ENCODE measurements around the gene APOA5. TPM values are rescaled to one million over a fixed set of nuclear protein-coding genes. Genes with fewer than 3 reads are reported as not detected.

APOA5 gene
- total and polyA plus RNA-seq, 4 donors, result 0.22 to 0.77 (median 0.31) TPM; not detected in 1

DNA sequence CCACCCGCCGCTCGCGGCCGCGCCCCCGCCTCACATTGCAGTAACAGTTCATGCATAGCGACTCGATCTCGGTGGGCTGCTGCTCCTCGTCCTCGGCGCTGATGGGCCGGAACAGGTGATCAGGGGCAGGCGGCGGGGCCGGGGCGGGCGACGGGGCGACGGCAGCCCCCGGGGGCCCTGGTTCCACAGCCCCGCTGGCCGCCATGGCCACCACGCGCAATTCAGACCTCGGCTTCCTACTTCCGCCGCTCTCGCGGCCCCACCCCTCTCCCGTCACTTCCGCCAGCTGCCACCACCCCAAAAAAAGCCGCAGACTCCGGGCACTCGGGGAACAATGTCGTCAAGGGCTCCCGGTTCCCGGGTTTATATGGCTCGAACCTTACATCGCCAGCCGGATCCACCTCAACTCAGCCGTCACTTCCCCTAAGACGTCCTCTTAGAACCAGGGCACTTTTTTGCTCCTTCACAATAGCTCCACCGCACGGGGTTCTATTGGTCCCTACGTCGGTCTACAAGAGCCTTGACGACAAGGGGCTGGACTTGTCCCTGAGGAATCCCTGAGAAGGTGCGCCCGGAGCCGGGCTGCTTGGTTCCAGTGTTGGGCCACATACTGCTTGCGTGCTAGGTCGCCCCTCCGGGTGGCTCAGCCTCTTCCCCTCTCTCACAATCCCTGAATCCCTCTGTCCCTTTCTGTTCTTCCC lies 3.7 kb downstream of the APOA5 start, which contains the start of gene ZPR1:
TSS of gene ZPR1 (minus strand) at position 238 of the 701 bp plus-strand sequence. CDS start at position 205, 33 bp downstream.
- no peaks in the 10 kb centered on the region for H3K27me3 ChIP-seq (ENCODE audit: control insufficient read depth in 3 of 3, insufficient read depth in 3 of 3, low read length in 2 of 3)
- H3K9ac ChIP-seq (ENCODE audit: insufficient read depth in 1 of 2, low read length in 2 of 2), result peak within 1 kb of the TSS; percentile 78 to 88
- H3K36me3 ChIP-seq (ENCODE audit: control insufficient read depth in 4 of 4, insufficient read depth in 4 of 4, low read length in 4 of 4), result peaks cover 17 to 36% (median 27%) of the 10 kb centered on the region in 4 donors
- peak within 1 kb of the TSS; percentile 82 for H3K4me3 ChIP-seq
- DNase-seq, result peak; percentile 83 to 88 (median 88)
- H3K9me3 ChIP-seq (ENCODE audit: control insufficient read depth in 4 of 4, insufficient read depth in 3 of 4, low read length in 3 of 4), result no peaks in the 10 kb centered on the region
- 1% methylated on average over 56 of the region's 56 CpGs for WGBS, 2 donors
- TF ChIP-seq CTCF (IDR thresholded peaks at IDR 0.05; ENCODE audit: control extremely low read depth, extremely low read depth), result no peak
- ATAC-seq (ENCODE audit: insufficient read depth, low FRiP score), result peak; percentile 88
- peaks cover 5 to 30% (median 9%) of the 10 kb centered on the region in 5 donors for H3K4me1 ChIP-seq (ENCODE audit: control insufficient read depth in 5 of 5, insufficient read depth in 5 of 5, low read length in 5 of 5)
- H3K27ac ChIP-seq (ENCODE audit: low read depth in 1 of 2, low read length in 1 of 2), result peak within 1 kb of the TSS; percentile 68 to 82

DNA sequence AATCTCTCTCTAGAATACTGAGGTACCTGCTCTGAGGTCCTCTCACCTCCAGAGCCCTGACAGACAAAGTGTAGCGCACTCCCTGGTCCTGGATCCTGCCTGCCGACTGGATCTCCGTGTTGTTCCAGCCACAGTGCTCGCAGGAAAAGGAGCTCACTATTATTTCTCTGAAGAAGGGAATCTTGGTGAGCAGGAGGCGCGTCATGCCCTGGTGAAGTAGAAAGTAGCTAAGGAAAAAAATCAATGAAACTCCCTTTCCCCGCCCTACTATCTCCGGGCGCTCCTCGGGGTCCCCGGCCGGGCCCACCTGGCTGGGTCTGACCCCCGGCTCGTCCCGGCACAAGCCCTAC lies 4.3 kb downstream of the APOA5 start:
- peak overlapping the region; percentile 82 for H3K4me3 ChIP-seq
- no peaks in the 10 kb centered on the region for H3K27me3 ChIP-seq (ENCODE audit: control insufficient read depth in 3 of 3, insufficient read depth in 3 of 3, low read length in 2 of 3)
- TF ChIP-seq CTCF (IDR thresholded peaks at IDR 0.05; ENCODE audit: control extremely low read depth, extremely low read depth), result no peak
- H3K4me1 ChIP-seq (ENCODE audit: control insufficient read depth in 5 of 5, insufficient read depth in 5 of 5, low read length in 5 of 5), result peaks cover 5 to 28% (median 9%) of the 10 kb centered on the region in 5 donors
- peaks cover 21 to 39% (median 31%) of the 10 kb centered on the region in 4 donors for H3K36me3 ChIP-seq (ENCODE audit: control insufficient read depth in 4 of 4, insufficient read depth in 4 of 4, low read length in 4 of 4)
- peak in 1 of 3 donors; percentile 21 for DNase-seq
- peak overlapping the region; percentile 68 to 82 for H3K27ac ChIP-seq (ENCODE audit: low read depth in 1 of 2, low read length in 1 of 2)
- 0 to 1% methylated on average over 15 of the region's 15 CpGs for WGBS, 2 donors
- ATAC-seq (ENCODE audit: insufficient read depth, low FRiP score), result no peak
- H3K9ac ChIP-seq (ENCODE audit: insufficient read depth in 1 of 2, low read length in 2 of 2), result peak overlapping the region; percentile 7 to 76
- no peaks in the 10 kb centered on the region for H3K9me3 ChIP-seq (ENCODE audit: control insufficient read depth in 4 of 4, insufficient read depth in 3 of 4, low read length in 3 of 4)

GRCh38 chr11:116786966-116787365 lies 4.7 kb downstream of the APOA5 start:
- peaks cover 24 to 41% (median 32%) of the 10 kb centered on the region in 4 donors for H3K36me3 ChIP-seq (ENCODE audit: control insufficient read depth in 4 of 4, insufficient read depth in 4 of 4, low read length in 4 of 4)
- H3K4me3 ChIP-seq, result peak overlapping the region; percentile 82
- DNase-seq (no peak), ATAC-seq (ENCODE audit: insufficient read depth, low FRiP score) (no peak)
- H3K9ac ChIP-seq (ENCODE audit: insufficient read depth in 1 of 2, low read length in 2 of 2), result peak overlapping the region; percentile 7 to 76
- peaks cover 5 to 25% (median 9%) of the 10 kb centered on the region in 5 donors for H3K4me1 ChIP-seq (ENCODE audit: control insufficient read depth in 5 of 5, insufficient read depth in 5 of 5, low read length in 5 of 5)
- WGBS, 2 donors, result 65 to 72% methylated on average over 5 of the region's 5 CpGs
- H3K27me3 ChIP-seq (ENCODE audit: control insufficient read depth in 3 of 3, insufficient read depth in 3 of 3, low read length in 2 of 3), result no peaks in the 10 kb centered on the region
- no peak for TF ChIP-seq CTCF (IDR thresholded peaks at IDR 0.05; ENCODE audit: control extremely low read depth, extremely low read depth)
- no peak overlapping the region for H3K27ac ChIP-seq (ENCODE audit: low read depth in 1 of 2, low read length in 1 of 2)
- no peaks in the 10 kb centered on the region for H3K9me3 ChIP-seq (ENCODE audit: control insufficient read depth in 4 of 4, insufficient read depth in 3 of 4, low read length in 3 of 4)

All from lung (tissue), 12 donors.